Effector CD8-positive, alpha-beta T cell (primary cell): ENCODE data around the gene BFSP2.
"Not testable (repeated sequence)": the region's sequence is repeated elsewhere in the genome, so short reads cannot be mapped to it uniquely, and the experiment has no call there.

ENCODE experiments used
- DNase-seq: peaks from one replicate; lab custom pipeline; 2025; lab: John Stamatoyannopoulos, UW

The BFSP2 gene

DNA sequence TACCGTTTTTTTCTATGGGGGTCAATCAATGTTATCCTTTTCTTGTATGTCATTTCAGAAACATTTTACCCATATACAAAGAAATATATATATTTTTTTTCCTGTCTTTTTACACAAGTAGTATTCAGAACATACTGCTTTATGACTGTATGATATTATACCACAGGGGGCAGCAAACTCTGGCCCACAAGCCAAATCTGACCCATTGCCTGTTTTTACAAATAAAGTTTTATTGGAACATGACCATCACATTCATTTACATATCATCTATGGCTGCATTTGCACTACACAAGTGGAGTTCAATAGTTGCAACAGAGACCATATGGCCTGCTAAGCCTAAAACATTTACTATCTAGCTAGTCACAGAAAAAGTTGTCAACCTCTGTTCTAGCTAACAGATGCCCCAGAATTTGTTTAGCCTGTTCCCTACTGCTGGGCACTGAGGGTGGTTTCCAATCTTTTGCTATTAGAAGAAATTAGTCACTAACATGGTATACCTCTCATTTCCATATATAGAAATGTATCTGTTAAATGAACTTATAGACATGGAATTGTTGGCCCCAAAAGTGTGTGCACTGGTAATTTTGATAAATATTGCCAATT lies 57.7 kb downstream of the BFSP2 start:
- no peak for DNase-seq

DNA sequence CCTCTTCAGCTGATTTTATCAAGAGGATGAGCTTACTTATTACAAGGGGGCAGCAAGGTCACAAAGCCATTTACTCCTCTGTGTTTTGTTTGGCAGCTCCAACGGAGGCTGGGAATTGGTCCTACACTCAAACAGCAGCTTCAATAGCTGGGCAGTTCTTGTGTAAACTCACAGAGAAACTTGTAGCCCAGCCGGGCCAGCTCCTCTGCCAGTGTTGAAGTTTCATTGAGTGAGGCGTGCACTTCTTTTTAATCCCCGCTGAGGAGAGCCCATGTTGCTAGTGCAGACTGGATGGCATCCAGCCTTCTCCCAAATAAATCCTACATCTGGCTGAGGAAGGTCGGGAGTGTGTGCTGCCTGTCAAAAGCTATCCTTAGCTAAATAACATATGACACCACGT lies 59.5 kb downstream of the BFSP2 start:
- no peak for DNase-seq

DNA sequence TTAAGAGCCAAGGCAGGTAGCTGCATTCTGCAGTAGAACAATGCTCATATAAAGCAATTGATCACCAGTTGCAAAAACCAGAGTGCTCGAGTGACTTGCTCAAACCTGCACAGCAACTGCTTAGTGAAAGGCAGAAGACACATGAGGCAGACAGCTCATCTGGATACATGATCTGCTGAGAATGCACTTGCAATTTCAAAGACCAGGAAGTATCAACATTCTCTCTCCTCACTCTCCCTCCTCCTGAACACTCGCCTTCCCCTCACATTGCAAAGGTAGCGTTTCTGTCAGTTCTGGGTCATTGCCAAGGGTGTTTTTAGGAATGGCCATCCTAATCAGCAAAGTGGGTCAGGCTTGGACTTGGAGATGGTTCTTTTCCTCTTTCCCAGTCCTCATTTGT lies 61.0 kb downstream of the BFSP2 start:
- no peak for DNase-seq

DNA sequence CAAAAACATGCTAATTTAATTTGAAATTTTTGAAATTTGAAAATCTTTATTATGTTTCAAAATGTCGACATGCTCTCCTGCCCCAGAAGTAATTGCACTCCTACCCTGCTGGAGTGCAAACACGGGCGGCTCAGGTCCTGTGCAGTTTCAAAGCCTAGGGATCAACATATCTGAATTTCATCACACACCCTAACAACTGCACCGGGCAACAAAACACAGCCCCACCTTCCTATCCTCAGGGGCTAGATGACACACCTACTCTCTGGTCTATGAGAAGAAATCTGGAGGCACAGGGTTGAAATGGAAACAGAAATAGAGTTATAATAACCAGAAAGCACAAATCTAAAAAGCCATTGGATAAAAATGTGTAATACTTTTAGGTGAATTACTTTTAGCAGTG lies 61.4 kb downstream of the BFSP2 start:
- no peak for DNase-seq

DNA sequence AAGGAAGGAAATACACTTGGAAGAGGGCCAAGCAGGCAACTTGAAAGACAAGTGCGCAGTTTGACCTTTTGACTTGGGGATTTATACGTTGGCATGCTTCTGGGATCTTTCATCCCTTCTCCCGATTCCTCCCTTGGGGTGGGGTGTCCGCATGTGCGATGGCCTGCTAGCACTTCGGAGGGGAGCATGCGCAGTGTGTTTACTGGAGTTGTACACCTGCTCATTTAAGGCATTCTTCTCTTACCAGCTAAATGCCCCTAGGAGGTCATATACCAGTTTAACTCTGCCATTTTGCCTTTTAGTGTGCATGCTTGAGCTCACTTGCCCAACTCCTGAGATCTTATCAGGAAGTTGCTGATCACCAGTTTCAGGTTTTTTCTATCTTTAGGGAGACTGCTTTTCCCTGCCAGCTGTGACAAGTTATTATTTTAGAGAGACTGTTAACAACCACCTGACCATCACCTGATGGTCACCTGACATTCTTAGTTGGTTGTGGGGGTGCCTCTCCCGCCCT lies 63.5 kb downstream of the BFSP2 start:
- DNase-seq, result no peak

DNA sequence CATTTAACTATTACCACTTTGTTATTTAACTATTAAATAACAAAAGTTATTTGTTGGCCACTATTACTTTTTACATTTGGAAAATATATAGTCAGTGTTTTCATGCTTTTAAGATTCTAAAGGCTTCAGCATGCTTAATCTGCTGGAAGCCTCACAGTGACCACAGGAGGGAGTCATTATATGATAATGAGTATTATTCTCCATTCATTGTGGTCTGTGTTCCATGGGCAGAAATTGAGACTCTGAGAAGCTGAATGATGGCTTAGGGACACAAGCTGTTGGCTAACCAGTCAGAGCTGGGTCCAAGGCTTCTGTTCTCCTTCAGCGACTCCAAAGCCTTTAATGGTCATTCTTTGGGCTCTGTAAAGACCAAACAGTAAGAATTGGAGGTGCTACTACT lies 64.7 kb downstream of the BFSP2 start:
- DNase-seq, result no peak

DNA sequence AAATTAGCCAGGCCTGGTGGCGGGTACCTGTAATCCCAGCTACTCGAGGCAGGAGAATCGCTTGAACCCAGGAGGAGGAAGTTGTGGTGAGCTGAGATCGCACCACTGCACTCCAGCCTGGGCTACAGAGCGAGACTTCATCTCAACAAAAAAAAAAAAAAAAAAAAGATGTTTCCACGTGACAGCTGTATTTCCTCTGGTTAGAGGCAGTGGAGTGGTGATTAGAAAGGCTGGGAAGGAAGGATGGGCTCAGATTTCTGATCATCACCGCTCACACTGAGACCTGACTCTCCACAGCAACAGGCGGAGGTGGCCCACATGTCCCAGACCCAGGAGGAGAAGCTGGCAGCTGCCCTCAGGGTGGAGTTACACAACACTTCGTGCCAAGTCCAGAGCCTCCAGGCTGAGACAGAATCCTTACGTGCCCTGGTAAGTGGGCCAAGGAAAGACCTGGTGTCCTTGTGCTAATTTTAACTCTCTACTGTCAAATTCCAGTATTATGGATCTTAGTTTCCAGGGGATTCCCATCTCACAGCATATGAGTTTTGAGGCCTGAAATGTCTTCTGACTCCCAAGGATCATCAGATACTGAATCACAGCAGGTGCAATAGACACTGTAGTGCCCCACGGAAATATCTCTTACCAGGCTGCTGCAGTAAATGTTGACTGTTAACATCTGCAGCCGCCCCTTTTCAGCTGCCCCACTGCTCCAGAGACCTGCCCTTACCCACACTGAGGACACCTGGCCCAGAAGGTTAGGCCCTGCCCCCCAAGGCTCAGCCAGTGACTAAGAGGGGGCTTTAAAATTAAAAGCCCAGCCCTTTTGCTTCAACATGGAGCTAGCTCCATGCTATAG lies 66.9 kb downstream of the BFSP2 start:
- no peak for DNase-seq

DNA sequence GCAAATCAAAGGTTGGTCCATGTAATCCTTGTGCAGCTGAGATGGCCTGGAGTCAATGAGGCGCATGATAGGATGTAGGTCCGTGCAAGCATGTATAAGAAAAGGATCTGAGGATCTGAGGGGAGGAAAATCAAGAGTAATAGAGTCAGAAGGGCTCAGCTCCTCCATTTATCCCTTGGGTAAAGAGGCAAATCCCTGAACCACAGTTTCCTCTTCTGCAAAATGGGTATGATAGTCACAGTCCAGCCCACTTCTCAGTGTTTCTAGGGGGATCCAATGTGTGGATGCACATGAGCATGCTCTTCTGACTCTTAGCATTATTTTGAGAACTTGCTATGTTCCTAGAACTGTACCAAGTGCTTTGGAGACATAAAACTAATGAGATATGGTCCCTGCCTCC lies 67.9 kb downstream of the BFSP2 start:
- DNase-seq, result no peak

DNA sequence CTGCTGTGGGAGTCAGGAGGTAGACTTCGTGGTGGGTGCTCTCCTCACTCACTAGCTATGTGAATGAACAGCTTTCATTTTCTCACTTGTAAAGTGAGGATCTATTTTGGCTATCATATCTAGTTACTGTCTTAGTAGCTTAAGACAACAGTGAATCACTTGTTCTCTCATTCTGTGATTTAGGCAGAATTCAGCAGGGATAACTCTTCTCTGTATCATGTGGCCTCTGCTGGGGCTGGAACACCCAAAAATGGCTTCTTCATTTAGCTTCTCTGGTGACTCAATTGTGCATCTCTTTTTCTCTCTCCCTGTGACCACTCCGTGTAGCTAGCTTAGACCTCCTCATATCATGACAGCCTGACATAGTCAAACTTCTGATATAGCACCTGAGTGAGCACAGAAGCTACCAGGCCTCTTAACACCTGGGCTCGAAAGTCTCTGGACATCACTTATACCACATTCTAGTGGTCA lies 68.4 kb downstream of the BFSP2 start:
- DNase-seq, result no peak

DNA sequence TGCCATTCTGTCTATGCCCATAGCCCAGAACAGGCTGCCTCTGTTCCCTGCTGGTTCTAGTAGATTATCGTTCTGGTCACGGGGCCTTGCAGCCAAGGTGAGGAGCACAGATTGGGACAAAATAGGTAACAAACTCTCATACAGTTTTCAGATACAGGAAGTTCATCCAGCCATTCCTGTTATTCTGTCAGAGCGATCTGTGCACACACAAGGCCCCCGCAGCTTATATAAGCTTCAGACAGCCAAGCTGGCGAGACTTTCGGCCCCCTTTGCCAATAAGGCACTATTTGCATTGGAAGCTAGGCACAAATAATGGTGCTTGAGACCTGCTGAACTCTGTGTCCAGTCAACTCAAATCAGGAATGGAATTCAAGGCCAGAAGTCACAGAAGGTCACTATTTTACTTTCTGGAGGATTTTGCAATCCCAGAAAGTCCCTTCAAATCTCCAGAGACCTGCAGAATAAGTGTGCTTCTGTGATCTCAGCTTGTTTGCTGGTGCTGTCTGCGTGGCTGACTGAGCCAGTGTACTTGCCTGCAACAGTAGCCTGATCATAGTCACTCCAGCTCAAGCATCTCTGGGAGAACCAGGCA lies 69.4 kb downstream of the BFSP2 start:
- no peak for DNase-seq

DNA sequence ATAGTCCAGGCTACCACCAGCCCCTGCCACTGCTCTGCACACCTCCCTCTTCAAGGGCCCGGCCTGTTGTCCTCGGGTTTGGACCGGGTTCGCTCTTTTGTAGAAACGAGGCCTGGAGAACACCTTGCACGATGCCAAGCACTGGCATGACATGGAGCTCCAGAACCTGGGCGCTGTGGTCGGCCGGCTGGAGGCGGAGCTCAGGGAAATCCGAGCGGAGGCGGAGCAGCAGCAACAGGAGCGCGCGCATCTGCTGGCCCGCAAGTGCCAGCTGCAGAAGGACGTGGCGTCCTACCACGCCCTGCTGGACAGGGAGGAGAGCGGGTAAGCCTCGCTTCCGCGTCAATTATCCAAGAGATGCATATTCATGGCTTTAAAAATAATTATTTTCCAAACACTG lies 72.4 kb downstream of the BFSP2 start:
- DNase-seq, result no peak

DNA sequence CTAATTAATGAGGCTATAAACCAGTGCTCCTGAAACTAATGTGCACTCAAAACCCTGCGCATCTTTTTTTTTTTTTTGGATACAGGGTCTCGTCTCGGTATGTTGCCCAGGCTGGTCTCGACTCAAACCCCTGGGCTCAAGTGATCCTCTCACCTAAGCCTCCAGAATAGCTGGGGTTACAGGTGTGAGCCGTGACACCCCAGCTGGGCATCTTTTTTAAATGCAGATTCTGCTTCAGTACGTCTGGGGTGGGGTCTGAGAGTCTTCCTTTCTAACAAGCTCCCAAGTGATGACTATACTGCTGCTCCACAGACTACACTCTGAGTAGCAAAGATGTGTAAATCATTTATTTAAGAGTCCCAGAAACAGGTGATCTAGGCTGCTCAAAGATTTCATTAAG lies 73.0 kb downstream of the BFSP2 start:
- DNase-seq, result no peak

DNA sequence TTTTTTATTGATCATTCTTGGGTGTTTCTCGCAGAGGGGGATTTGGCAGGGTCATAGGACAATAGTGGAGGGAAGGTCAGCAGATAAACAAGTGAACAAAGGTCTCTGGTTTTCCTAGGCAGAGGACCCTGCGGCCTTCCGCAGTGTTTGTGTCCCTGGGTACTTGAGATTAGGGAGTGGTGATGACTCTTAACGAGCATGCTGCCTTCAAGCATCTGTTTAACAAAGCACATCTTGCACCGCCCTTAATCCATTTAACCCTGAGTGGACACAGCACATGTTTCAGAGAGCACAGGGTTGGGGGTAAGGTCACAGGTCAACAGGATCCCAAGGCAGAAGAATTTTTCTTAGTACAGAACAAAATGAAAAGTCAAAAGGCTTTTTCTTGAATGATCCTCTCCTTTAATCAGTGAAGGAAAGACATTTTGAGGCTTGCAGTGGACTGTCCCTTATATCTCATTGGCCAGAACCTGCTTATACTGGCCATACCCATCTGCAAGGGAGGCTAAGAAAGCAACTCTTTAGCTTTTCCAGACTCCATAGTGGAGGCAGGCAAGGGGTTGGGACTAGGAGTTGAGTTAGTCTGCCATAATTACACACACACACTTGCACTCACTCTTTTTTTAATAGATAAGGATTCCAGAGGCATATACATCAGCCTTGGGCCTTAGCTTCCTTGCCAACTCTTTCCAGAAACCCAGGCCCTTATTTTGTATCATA lies 73.8 kb downstream of the BFSP2 start:
- not testable (repeated sequence) for DNase-seq

DNA sequence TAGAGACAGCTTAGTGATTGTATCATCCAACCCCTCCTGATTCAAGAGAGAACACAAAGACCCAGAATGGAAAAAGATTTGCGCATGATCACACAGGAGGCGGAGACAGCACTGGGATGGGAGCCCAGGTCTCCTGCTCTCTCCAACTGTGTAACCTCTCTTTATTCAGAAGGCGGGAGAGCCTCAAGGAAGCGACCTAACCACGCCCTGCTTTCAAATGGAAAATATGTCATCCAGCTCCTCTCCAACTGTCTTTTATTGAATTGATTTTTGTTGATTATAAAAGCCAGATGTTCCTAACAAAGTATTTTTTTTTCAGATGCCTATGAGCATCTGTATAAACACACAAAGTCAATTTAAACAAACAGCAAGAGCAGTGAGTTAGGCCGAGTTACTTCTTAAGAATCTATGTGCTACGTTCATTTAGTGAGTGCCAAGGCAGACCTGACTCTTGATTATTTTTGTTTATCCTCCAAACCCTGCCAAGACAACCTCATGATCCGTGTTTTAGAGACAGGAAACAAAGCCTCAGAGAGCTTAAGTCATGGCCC lies 74.5 kb downstream of the BFSP2 start:
- no peak for DNase-seq

DNA sequence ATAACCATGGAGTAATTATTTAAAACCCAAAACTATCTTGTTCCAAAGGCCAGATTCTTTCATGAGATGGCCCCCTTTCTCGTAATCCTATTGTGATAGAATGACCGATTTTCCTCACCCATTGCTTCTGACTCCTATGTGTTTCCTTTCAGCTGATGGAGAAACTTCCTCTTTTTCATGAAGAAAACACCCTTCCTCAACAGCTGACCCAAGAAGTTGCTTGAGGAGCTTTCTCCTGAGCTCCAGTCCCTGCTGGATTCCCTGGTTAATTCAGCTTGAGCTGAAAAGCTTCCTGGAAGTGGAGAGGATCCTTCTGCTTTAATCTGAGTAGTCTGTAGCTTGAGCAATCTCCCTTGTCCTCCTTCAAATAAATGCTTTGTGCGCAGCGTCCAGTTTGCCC lies 75.0 kb downstream of the BFSP2 start:
- DNase-seq, result no peak

DNA sequence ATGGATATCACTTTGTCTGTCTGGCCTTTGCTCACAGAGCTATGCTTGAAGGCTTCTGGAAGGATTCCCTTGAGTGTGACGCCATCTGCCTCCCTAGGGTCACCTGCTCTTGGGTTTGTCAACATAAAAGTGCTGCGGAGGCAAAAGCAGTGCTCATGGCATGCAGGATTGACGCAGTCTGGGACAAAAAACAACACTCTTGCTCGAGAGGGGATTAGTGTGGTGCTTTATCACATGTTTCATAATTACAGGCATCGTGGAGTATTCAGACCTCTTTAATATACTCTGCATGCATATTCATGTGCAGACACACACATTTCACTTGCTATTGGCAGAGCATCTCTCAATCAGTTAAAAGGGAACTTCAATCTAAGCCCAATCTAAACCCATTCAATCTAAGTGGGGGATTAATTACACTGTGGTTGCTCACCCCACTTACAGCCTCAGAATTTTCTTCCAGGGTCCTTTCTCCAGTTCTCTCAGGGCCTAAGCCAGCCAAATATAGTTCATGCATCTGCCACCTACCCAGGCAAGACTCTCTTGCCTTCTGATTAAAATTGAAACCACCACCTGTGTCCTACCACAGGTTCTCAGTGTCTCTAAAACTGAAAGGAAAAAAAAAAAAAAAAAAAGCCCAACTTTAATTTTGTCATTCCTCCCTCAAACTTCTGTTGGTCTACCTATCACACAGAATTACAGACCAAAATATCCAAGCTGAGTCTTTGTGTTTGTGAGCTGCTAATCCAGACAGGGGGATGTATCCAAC lies 75.6 kb downstream of the BFSP2 start:
- DNase-seq, result no peak

DNA sequence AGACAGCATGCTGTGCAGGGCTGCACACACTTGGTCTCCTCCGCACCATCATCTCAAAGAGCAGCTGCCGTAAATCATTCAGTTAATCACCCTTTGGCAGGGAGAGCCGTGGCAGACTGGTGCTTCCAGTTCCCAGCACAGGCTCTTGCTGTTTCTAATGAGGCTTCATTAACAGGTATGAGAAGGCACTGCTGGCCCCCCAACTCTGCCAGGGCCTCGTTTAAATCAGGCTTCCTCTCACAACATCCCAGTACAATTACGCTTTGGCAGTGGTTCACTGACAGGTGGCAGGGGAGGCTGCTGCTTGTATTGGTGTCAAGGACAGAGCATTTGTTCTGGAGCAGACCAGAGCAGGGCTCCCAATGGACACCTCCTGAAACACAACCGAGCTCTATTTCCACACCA lies 77.1 kb downstream of the BFSP2 start:
- DNase-seq, result no peak

DNA sequence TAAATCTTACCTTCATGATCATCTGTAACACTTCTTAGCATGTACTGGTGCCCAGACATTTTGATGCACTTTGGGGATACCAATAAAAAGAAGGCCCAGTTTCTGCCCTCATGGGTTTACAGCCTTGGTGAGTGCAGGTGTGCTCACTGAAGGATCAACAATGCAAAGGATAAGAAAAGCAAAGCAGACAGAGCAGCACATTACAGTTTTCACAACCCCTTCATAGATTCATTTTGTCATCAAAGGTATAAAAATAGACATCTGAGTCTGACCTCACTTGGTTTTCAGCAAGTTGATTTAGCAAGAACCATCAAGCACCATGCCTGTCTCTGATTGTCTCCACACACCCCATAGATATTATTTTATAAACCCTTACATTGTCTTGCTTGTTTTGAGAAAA lies 77.6 kb downstream of the BFSP2 start:
- no peak for DNase-seq

DNA sequence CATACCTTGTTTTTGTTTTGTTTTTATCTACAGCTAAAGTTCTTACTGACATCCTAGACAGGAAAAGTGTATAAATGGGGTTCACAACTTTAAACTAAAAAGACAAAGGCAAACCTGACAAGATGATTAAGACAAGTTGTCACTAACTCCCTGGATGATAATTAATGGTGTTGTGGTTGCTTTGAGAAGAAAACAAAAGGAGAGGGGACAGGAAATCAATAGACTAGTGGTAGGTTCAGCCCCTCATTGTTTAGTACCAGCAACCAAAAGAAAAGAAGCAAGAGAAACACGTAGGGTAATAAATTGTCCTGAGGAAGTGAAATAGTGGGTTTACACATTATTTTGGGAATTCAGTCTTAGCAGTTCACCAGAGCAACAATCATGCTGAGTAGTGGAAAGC lies 78.8 kb downstream of the BFSP2 start:
- no peak for DNase-seq

DNA sequence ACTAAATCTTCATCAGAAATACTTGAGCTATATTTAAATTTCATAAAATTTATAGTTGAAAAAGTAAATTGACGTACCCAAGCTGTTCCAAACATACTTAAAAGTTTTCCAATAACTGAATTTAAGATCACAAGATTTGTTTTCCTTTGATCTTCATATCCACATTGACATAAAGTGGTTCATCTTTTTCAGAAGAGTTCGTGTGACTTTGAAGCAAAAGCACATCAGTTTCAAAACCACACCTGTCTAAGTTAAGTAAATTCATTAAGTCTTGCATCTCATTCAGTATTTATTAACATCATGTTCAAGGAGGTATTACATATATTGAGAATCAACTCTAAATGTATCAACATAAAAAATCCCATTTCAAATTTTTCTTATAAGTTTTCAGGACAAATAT lies 79.5 kb downstream of the BFSP2 start:
- no peak for DNase-seq
